Ascending aorta (tissue), 2 donors: ENCODE data around the gene ICA1. TPM values are rescaled to one million over a fixed set of nuclear protein-coding genes. Genes with fewer than 3 reads are reported as not detected.
"Not testable (repeated sequence)": the region's sequence is repeated elsewhere in the genome, so short reads cannot be mapped to it uniquely, and the experiment has no call there.

Experiments
- DNase-seq, 2 donors: peaks; one replicate each; pipeline ENCODE4 v3.0.0-alpha.2; 2019; ENCODE audit warnings: low spot score in 2 of 2
- H3K27ac ChIP-seq, 2 donors: fragments of 200-600 bp; sonication (generic); one replicate each; pipeline ENCODE4 v1.5.1; 2016 to 2017; ENCODE audit warnings: mild to moderate bottlenecking in 1 of 2
- H3K27me3 ChIP-seq: fragments of 200-600 bp; sonication (generic); one replicate; pipeline ENCODE4 v1.5.1; 2017
- H3K36me3 ChIP-seq, 2 donors: fragments of 200-600 bp; sonication (generic); one replicate each; pipeline ENCODE4 v1.5.1; 2016
- H3K4me1 ChIP-seq, 2 donors: fragments of 200-600 bp; sonication (generic); one replicate each; pipeline ENCODE4 v1.5.1; 2016 to 2017; ENCODE audit warnings: mild to moderate bottlenecking in 1 of 2
- H3K4me3 ChIP-seq, 2 donors: fragments of 200-600 bp; sonication (generic); one replicate each; pipeline ENCODE4 v1.5.1; 2016 to 2017; ENCODE audit warnings: mild to moderate bottlenecking in 1 of 2
- H3K9me3 ChIP-seq, 2 donors: fragments of 200-600 bp; sonication (generic); one replicate each; pipeline ENCODE4 v1.5.1; 2016
- intact Hi-C: fragments of 100-400 bp; cut with DNase I; formaldehyde crosslinking; loops from one replicate; pipeline ENCODE4 v1.15.1; 2023
- total RNA-seq: library from RNA; depleted of rRNA; stranded (reverse); fragments of >200 nt; gene quantifications from one replicate; pipeline ENCODE4 v1.1.0, GENCODE V29; 2016
- TF ChIP-seq, protein P1 (sequence below), 3 experiments: fragments of 200-600 bp in 2 of 3; fragments of 450-650 bp in 1 of 3; sonication (generic) in 2 of 3; IDR thresholded peaks; one replicate each; pipeline ENCODE4 v1.5.1; 2016 to 2019; ENCODE audit warnings: antibody characterized with exemption in 3 of 3, mild to moderate bottlenecking in 1 of 3, moderate library complexity in 1 of 3

Gene ICA1
- total RNA-seq, 1 donor from 2014 or later = 18.3 TPM

DNA sequence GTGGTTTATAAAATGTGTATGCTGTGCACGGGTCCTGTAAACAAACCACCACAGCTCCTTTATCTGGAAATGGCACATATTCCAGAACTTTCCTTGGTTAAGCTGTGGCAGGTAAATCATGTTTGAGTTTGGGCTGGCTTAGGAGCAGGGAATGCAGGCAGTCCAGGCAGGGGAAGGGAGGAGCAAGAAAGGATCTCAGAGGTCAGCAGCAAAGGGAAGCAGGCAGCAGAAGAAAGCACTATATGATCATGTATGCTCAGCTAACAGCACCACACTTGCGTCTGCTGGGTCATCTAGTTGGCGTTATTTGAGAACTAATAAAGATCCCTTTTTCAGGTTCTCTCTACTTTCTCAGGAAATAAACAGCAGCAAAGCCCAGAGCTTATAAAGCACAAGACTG lies 7.8 kb downstream of the ICA1 start:
- Histone ChIP-seq H3K4me1 (no peaks in the 10 kb centered on the region), H3K27me3 (no peaks in the 10 kb centered on the region), H3K27ac (no peak overlapping the region), H3K4me3 (no peak overlapping the region), H3K36me3 (no peaks in the 10 kb centered on the region), H3K9me3 (no peaks in the 10 kb centered on the region)
- intact Hi-C loops = no loop called here
- DNase-seq = no peak
- TF ChIP-seq, protein P1, sequence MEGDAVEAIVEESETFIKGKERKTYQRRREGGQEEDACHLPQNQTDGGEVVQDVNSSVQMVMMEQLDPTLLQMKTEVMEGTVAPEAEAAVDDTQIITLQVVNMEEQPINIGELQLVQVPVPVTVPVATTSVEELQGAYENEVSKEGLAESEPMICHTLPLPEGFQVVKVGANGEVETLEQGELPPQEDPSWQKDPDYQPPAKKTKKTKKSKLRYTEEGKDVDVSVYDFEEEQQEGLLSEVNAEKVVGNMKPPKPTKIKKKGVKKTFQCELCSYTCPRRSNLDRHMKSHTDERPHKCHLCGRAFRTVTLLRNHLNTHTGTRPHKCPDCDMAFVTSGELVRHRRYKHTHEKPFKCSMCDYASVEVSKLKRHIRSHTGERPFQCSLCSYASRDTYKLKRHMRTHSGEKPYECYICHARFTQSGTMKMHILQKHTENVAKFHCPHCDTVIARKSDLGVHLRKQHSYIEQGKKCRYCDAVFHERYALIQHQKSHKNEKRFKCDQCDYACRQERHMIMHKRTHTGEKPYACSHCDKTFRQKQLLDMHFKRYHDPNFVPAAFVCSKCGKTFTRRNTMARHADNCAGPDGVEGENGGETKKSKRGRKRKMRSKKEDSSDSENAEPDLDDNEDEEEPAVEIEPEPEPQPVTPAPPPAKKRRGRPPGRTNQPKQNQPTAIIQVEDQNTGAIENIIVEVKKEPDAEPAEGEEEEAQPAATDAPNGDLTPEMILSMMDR (IDR thresholded peaks at IDR 0.05) = no peak

DNA sequence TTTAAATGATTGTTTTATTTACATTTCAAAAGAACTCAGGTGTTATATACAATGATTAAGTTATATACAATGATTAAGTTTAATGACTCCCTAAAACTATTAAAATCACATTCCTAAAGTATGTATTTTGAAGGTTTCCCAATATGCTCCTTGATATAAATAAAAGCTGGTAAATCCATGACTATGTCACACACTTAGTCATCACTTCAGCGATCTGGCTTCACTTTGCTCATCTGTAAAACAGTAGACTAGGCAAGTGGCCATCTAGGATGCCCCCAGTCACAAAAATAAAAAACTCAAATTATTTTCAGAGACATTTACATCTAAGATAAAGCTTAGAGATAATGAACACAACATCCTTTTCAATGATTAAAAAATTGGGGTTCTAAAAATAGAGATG lies 10.8 kb downstream of the ICA1 start:
- H3K4me1 ChIP-seq = no peaks in the 10 kb centered on the region
- no peak overlapping the region for H3K27ac ChIP-seq
- H3K27me3 ChIP-seq = no peaks in the 10 kb centered on the region
- no peak overlapping the region for H3K4me3 ChIP-seq
- no peaks in the 10 kb centered on the region for H3K36me3 ChIP-seq
- DNase-seq = no peak
- intact Hi-C loops = no loop called here
- no peaks in the 10 kb centered on the region for H3K9me3 ChIP-seq
- TF ChIP-seq, protein P1 (IDR thresholded peaks at IDR 0.05) = no peak

DNA sequence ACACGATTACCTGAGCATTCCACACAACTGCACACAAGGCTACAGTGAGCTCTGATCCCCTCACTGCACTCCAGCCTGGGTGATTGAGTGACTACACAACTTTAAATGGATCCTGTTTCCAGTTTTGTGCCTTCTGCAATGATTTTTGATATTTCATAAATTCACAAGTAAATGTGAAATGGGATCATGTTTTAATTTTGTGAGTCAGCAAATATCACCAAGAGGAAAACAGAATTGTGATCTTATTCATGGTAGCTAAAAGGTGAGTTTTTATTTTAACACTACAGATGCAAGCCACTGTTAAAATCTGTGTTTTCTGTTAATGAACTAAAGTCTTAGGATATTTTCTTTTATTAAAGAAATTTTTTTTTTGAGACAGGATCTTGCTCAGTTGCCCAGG lies 11.4 kb downstream of the ICA1 start:
- no peaks in the 10 kb centered on the region for H3K36me3 ChIP-seq
- H3K27ac ChIP-seq = no peak overlapping the region
- H3K27me3 ChIP-seq = no peaks in the 10 kb centered on the region
- H3K9me3 ChIP-seq = no peaks in the 10 kb centered on the region
- intact Hi-C loops = no loop called here
- DNase-seq = no peak
- no peaks in the 10 kb centered on the region for H3K4me1 ChIP-seq
- TF ChIP-seq, protein P1 (IDR thresholded peaks at IDR 0.05) = no peak
- no peak overlapping the region for H3K4me3 ChIP-seq

DNA sequence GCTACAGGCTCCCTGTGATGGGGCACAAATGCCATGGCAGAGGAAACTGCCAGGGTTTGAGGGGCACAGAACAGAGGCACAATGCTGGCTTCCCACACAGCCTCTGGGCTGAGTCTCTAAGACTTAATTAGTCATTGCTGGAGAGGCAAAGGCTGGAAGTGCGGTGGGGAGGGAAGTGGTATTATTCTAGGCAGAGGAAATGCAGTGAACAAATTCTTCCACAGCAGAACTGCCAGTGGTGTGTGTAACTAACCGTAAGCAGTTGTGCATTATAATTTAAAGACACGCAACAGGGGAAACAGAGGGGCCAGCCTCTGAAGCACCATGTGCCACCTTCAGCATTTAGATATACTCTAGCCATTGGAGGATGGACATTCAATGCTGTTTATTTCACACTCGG lies 12.8 kb downstream of the ICA1 start:
- Histone ChIP-seq H3K4me1 (no peaks in the 10 kb centered on the region), H3K9me3 (no peaks in the 10 kb centered on the region), H3K27ac (no peak overlapping the region), H3K36me3 (no peaks in the 10 kb centered on the region), H3K27me3 (no peaks in the 10 kb centered on the region), H3K4me3 (no peak overlapping the region)
- TF ChIP-seq, protein P1 (IDR thresholded peaks at IDR 0.05) = no peak
- intact Hi-C loops = no loop called here
- no peak for DNase-seq

DNA sequence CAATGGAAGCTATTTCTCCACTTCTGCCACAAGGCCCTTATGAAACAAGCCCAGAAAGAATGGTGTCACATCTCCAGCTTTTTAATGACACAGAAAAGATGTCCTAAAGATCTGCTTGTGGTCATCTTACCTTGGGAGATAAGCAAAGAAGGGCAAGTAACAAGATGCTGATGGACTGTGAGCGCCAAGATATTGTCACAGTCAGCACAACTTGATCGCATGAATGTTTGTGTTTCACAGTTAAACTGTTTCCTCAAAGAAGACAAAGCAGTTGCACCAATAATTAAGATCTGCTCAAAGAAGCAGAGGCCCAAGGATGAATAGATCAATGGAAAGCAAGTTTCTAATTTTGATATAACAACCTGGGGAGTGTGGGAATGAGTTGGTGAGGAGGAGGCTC lies 15.9 kb downstream of the ICA1 start:
- Histone ChIP-seq H3K4me1 (no peaks in the 10 kb centered on the region), H3K27me3 (no peaks in the 10 kb centered on the region), H3K36me3 (no peaks in the 10 kb centered on the region), H3K9me3 (peaks cover 0 to 4% of the 10 kb centered on the region in 2 donors), H3K4me3 (no peak overlapping the region), H3K27ac (no peak overlapping the region)
- TF ChIP-seq, protein P1 (IDR thresholded peaks at IDR 0.05) = no peak
- no peak for DNase-seq
- intact Hi-C loops = no loop called here

DNA sequence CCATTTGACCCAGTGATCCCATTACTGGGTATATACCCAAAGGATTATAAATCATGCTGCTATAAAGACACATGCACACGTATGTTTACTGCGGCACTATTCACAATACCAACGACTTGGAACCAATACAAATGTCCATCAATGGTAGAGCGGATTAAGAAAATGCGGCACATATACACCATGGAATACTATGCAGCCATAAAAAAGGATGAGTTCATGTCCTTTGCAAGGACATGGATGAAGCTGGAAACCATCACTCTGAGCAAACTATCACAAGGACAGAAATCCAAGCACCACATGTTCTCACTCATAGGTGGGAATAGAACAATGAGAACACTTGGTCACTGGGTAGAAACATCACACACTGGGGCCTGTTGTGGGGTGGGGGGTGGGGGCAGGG lies 16.9 kb downstream of the ICA1 start:
- H3K36me3 ChIP-seq, H3K4me1 ChIP-seq, DNase-seq, H3K27me3 ChIP-seq, H3K9me3 ChIP-seq, H3K4me3 ChIP-seq, intact Hi-C loops, H3K27ac ChIP-seq: not testable (repeated sequence)

DNA sequence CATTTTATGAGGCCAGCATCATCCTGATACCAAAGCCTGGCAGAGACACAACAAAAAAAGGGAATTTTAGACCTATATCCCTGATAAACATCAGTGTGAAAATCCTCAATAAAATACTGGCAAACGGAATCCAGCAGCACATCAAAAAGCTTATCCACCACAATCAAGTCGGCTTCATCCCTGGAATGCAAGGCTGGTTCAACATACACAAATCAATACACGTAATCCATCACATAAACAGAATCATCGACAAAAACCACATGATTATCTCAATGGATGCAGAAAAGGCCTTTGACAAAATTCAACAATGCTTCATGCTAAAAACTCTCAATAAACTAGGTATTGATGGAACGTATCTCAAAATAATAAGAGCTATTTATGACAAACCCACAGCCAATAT lies 18.9 kb downstream of the ICA1 start:
- H3K27me3 ChIP-seq, intact Hi-C loops, H3K4me3 ChIP-seq, H3K36me3 ChIP-seq, H3K27ac ChIP-seq, DNase-seq, H3K9me3 ChIP-seq, H3K4me1 ChIP-seq: not testable (repeated sequence)

DNA sequence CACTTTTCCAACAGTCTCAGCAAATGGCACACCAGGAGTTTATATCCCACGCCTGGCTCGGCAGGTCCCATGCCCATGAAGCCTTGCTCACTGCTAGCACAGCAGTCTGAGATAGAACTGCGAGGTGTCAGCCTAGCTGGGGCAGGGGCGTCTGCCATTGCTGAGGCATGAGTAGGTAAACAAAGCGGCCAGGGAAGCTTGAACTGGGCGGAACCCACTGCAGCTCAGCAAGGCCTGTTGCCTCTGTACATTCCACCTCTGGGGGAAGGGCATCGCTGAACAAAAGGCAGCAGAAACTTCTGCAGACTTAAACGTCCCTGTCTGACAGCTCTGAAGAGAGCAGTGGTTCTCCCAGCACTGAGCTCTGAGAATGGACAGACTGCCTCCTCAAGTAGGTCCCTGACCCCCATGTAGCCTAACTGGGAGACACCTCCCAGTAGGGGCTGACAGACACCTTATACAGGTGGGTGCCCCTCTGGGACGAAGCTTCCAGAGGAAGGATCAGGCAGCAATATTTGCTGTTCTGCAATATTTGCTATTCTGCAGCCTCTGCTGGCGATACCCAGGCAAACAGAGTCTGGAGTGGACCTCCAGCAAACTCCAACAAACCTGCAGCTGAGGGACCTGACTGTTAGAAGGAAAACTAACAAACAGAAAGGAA lies 22.1 kb downstream of the ICA1 start:
- DNase-seq, H3K36me3 ChIP-seq, H3K4me3 ChIP-seq, H3K9me3 ChIP-seq, H3K4me1 ChIP-seq, H3K27ac ChIP-seq, H3K27me3 ChIP-seq, intact Hi-C loops: not testable (repeated sequence)
